NCI-H2107 treated with DMSO at 0.1 percent for 48 hours (cell line): Measurements from ENCODE around the gene RPL5.
A peak's percentile ranks its signal among the peaks of the same experiment; 100 is the strongest.

Experiments used
- DNase-seq: peaks from one replicate; lab custom pipeline; 2025; ENCODE audit not compliant: unreplicated experiment; lab: John Stamatoyannopoulos, UW

The RPL5 gene

DNA sequence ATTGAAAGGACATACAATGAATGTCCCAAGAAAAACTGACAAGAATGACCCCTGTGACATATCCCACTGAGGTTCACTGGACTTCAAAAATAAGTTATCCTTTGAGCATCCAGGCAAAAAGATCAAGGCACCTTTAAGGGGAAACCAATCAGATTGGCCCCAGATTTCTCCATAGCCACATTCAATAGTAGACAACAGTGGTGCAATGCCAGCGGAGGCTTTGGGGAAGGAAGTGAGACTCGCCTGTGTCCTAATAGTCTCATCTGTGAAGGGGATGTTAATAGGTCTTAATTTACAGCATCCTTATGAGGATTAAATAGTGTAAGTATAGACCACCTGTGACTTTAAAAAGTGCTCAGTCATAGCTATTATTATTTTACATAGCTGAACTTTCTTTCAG, 21.5 kb downstream of the RPL5 start:
- no peak for DNase-seq

DNA sequence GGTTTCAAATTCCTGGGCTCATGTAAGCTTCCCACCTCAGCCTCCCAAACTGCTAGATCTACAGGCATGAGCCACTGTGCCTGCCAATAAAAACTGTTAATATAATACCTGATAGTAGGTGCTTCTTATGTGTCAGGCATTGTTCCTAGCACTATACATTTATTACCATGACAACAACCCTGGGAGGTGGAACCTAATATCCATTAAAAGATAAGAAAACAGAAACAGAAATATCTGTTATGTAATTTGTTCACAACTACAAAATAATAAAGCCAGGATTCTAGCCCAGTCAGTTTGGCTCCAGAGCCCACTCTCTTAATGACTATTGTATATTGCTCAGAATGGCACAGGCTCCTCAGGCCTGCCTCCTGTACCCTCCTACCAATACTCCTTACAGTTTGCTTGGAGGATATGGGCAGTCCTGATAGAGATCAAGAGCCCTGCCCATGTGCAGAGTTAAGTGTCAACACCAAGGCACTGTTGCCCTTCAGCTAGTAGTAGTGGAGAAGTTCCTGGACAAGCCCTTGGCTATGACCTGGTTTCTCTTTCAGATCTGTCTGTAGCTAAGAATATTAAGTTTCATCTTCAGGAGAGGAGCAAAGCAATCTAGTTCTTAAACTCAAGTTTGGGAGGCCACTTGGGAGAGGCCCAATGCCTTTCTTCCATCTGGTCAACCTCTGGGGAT, 22.4 kb downstream of the RPL5 start:
- DNase-seq, result no peak

DNA sequence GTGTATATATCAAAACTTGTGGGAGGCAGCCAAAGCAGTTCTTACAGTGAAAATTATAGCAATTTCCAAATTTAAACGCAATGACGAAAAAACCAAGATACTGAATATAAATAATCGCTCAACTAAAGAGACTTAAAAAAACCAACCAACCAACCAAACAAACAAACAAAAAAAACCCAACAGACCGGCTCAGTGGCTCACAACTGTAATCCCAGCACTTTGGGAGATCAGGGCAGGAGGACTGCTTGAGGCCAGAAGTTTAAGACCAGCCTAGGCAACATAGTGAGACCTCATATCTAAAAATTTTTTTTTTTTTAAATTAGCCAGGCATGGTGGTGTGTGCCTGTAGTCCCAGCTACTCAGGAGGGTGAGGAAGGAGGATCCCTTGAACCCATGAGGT, 23.4 kb downstream of the RPL5 start:
- DNase-seq, result no peak

DNA sequence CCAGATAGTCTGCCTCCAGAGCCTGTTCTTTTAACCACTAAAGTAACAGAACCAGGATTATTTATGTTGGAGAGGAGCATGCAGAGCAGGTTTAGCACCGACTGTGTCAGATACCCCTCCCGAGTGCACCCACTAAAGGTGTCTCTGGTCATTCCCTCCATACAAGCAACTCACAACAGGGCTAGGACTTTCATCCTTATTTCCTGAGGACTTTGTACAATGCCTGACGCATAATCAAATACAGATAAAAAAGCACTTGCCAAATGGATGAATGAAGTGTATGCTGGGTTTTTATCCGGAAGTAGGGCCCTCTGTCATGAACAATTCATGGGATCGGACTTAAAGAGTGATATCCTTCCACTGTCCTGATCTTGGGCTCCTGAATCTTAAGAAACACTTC, 26.0 kb downstream of the RPL5 start:
- no peak for DNase-seq

DNA sequence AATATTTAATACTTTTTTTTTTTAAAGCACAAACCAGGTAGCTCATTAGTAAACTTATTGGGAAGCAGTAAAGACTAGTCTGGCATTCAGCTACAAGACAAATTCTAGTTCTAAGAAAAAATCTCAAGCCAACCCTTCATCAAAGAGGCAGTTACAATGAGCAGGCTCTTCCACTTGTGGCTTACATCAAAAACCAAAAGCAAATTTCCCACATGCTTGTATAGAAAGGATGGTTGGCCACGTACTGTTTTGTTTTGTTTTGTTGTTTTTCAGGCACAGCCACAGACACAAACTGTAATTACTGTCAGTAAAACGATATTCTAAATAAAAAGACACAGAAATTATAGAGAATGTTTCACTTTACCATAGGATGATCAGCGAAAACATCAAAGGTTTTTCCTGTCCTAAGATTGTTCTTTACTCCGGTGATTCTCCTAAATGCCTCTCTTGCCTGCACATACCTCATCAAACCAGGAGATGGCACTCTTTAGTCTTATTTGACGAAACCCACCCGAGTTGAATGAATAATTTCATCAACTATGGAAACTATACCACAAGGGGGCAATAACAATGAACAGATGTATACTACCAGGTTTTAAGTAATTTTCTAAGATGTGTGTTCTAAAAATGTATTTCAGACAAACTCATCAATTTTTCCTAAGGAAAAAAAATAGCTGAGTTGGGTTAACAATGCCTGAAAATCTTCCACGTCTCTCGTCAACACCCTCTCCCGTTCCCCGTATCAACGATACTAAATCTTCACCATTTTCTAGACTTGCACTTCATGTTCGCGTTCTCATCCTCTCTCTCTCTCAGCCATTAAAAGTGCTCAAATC, 26.9 kb downstream of the RPL5 start:
- peak; percentile 94 for DNase-seq

DNA sequence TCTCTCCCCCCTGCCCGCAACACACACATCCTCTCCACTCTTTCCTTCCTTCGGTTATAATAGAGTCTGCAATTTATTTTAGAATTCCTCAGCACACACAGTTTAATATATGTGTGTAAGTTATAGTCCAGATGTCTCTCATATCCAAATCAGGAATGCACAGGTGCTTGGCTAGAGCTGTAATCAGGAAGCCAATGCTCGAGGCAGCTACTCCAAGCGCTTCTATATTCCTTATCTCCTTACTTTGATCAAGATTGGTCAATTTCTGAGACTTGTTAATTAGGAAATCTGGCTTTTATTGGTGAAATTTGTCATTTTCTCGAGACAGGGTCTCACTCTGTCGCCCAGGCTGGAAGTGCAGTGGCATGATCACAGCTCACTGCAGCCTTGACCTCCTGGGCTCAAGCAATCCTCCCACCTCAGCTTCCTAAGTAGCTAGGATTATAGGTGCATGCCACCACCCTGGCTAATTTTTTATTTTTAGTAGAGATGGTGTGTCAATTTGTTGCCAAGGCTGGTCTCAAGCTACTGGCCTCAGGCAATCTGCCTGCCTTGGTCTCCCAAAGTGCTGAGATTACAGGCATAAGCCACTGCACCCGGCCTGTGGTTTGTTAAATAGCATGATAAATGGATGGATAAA, 27.7 kb downstream of the RPL5 start:
- no peak for DNase-seq

DNA sequence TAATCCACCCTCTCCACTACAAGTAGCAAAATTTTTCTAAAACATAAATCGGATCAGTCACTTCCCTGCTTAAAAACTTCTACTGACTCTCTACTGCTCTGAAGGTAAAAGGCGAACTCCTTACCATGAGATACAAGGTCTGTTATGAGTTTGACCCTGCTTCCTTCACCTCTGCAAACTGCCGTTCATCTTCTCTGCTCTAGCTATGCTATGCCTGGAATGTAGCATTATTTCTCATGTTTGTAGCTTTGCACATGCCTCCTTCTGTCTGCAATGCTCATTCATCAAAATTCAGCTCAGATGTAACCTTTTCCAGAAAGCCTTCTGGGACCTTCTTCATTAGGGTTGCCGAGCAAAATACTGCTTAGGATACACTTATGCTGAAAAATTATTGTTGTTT, 30.8 kb downstream of the RPL5 start:
- DNase-seq, result no peak

DNA sequence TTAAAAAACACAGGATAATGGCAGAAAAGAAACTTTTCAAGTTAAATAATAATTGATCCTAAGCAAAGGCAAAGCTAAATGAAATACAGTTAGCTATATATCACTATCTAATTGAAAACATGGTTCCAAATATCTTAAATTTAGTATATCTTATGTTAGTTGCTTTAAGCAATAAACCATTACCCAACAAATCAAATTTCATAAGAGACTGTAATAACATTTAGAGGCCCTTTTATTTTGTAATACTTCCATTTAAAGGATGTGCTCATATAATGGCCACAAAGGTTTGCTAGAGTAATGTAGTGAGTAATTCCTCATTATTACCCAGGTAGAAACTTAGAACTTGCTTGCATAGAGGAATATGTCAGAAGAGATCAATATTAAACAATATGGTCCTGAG, 32.3 kb downstream of the RPL5 start:
- DNase-seq, result no peak

DNA sequence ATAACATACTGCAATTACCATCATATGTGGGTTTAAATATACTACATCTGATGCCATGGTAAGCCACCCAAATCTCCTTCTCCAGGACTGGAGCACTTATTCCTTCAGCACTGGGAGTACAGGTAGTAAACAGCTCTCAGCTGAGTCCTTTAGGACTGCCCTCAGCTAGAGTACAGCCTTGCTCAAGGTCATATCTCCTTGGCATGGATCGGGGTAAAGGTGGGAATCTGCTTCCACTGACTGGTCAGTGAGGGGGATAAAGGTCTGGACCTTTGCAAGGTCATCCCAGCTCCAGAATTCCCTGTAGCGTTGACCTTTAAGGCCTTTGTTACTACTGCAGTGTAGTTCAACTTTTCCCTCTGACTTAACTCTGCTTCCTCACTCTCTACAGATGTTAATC, 38.8 kb downstream of the RPL5 start:
- no peak for DNase-seq

DNA sequence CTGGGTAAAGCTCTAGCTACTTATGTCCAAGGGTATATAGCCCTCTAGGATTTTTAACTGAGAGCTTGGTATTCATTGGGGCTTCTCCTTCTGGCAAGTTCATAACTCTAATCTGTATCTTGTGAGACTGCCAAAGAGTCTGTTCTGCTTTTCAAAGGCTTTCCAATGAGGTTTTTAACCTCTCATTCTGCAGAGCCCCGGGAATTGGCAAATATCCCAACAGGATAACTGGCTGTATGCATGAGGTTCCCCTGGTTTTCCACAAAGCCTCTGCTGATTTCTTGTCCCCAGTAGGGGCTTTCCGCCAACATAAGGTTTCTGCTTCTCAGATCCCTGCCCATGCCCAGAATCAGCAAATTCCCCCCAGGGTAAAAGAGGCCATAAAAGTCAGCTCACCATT, 40.9 kb downstream of the RPL5 start:
- DNase-seq, result no peak

DNA sequence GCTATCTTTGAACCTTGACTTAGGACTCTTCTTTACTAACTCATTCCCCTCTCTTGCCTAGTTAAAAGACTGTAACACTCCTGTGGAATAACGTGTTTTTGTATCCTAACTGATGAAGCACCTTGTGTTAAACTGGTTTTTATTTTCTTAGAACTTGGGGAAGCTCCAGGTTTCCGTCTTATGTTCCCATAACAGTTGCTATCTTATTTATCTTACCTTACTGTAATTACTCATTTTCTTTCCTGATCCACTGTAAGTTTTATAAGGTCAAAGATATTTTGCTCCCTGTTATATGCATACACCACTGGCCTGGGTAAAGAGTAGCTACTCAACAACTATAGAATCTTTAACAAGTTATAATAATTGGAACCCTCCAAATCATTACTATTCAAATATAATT, 43.1 kb downstream of the RPL5 start:
- no peak for DNase-seq

DNA sequence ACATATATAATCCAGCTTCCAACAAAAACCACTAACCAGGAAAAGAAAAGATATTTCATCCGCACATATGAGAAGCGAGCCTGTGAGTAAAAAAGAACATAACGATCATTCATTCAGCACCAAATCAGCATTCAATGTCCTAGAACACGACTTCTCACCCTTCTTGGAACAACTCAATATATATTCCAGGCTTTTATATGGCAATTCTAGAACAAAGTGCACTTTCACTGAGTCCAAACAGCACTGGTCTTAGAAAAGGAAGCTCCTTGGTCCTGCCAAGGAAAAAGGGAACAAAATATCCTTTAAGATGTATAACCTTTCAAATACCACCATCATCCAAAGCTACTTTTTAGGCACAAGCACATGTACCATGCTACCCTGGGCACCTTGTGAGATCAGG, 44.5 kb downstream of the RPL5 start:
- no peak for DNase-seq

DNA sequence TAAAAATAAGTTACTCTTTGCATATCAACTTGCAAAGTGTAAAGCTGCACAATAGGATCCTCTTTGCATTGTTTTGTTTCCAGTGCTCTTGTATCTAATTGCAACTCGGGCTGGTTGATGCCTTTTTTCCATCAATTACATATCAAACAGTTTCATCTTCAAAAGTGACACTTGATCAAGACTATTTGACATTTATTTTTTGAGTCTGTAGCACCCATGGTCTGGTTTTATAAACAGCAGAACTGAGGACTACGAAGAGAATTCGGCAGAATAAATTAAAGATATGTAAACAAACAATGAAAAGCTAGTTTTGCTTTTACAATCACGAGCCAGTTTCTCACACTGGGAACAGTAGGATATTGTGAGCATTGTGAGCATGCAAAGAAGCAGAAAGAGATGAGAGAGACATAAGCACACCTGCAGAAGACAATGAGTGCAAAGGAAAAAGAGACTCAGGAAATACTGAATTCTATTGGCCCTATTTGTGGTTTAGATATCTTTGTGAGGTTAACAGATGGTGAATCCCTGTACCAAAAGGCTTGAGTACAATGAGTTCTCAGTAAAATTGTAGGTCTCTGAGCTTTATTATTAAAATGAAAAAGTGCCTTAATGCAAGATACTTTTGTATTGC, 45.4 kb downstream of the RPL5 start:
- DNase-seq, result peak; percentile 13

DNA sequence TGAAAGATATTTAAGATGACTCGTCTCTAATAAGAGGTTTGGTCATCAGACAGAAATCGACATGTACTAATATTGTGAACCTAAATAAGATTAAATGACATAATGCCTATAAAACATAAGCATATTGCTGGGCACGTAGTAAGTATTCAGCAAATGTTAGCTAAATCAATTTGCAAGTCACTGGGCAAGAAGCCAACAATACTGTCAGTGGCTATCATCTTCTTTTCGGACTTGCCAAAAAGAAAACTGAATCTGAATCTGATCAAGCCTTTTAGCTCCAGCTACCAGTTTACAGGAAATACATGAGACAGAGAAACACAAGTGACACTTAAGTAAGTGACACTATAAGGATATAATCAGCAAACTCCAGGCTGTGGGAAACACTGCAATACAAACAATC, 46.0 kb downstream of the RPL5 start:
- no peak for DNase-seq

DNA sequence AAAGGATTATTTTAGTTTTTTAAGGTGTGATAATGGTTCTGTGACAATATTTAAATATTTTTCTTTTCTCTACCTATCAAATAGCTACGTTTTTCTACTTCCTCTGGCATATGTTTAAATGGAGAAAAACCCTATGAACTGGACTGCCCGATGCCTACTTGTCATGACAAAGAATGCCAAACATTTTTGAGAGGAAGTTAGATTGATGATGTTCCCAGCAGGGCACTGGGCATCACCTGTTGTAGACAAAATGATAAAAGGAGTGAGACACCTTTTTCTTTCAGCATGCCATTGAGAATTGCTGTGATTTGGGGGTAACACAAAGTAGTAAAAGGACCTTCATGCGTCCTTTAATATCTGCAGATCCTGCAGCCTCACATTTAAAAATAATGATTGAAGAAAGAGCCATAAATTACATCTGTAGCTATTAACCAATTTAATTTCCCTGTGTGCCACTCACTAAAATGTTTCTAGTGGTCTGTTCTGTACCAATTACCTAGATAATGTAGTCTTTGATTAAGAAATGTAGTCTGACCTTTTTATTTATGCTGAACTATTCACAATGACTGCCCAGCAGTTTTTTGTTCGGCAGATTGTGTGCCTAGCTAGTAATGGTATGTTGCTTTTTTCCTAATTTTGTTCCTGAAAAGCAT, 47.6 kb downstream of the RPL5 start:
- no peak for DNase-seq

DNA sequence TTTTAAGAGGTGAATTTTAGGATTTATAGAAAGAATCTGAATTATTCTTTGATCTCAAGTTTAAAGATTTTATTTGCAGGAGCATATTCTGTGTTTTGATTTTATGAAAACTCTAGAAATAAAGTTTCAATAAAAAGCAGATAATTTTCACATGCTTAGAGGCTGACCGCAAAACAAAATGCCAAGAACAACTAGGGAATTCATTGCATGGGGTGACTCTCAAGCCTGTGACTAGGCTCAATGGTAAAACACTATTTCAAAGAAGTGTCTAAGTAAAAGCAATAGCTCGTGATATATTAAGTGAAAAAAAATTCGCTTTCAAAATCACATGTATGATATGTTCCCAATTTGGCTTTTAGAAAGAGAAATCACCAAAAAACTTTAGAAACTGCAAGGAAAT, 49.6 kb downstream of the RPL5 start:
- no peak for DNase-seq

DNA sequence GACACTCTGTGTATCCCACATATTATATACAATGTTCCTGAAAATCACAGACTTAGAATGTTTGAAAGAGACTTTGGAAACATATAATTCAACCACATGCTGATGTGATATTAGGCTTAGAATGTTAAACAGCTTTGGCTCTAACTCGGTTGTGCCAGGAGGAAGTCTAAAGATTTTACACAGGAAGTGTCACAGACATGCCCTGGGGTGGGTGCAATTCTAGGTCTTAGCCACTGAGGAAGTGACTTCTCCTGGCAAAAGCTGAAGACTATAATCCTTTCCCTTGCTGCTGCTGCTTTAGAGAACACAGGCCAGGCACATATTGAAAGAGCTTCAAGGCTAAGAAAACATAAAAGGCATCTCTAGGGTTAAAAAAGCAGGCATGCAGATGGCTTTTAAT, 51.0 kb downstream of the RPL5 start:
- DNase-seq, result no peak

DNA sequence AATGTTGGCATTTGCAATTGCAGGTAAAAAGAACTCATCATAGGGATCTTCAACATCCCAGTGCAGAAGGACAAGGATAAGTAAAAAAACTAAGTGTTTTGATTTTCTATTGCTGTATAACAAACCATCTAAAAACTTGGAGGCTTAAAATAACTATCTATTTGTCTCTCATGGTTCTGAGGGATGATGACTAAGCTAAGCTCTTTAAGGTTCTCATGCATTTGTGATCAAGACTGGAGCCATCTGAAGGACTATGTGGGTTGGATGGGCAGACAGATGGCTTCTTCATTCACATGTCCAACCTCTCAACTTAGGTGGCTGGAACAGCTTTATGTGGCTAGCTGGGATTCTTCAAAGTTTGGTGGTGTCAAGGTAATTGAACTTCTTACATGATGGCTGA, 51.5 kb downstream of the RPL5 start:
- no peak for DNase-seq

DNA sequence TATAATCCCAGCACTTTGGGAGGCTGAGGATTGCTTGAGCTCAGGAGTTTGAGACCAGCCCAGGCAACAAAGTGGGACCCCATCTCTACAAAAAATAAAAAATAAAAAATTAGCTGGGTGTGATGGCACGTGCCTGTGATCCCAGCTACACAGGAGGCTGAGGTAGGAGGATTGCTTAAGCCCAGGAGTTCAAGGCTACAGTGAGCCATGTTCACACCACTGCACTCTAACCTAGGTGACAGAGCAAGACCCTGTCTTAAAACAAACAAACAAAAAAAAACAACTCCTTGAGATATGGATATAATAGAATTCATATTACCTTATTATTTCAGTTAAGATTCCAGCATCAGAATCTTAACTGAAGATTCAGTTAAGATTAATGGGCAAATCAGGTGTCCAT, 52.4 kb downstream of the RPL5 start:
- no peak for DNase-seq

DNA sequence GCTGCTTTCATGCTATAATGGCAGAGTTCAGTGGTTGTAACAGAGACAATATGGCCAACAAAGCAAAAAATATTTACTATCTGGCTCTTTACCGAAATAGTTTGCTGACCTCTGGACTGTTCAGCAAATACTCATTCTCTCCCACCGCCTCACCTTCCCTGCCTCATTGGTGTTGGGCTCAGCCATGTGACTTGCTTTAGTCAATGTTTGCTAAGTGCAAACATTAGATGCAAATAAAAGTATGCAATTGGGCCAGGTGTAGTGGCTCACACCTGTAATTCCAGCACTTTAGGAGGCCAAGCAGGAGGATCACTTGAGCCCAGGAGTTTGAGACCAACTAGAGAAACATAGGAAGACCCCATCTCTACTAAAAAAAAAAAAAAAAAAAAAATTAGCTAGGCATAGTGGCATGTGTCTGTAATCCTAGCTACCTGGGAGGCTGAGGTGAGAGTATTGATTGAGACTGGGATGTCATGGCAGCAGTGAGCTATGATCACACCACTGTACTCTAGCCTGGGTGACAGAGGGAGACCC, 55.1 kb downstream of the RPL5 start:
- no peak for DNase-seq

DNA sequence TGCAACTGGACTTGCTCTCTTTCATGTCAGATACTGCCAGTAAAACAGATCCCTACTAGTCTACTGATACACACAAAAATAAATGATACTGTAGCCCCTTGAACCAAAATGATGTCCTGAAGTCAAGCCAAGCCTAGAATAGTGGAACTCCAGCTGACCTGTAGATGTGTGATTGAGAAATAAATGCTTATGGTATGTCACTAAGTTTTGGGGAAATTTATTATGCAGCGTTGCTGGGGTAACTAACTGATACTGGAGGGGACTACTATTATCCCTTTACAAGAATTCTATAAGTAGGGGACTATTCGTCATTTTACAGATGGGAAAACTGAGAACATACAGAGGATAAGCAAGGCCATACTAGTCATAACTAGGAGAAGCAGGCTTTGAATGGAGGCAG, 55.6 kb downstream of the RPL5 start:
- no peak for DNase-seq
